GM23248 (cell line): ENCODE measurements around the gene GALNT14. TPM values are rescaled to one million over a fixed set of nuclear protein-coding genes. Genes with fewer than 3 reads are reported as not detected.

Experiments
- DNase-seq: peaks from one replicate; pipeline ENCODE4 v3.0.0-alpha.2; 2015
- H2AFZ ChIP-seq: fragments of 200-600 bp; sonication (generic); 2 replicates; pipeline ENCODE4 v1.6.1; 2016; ENCODE audit warnings: antibody characterized with exemption
- H3F3A ChIP-seq: fragments of 200-600 bp; sonication (generic); 2 replicates; pipeline ENCODE4 v1.6.1; 2016; ENCODE audit warnings: mild to moderate bottlenecking, antibody characterized with exemption, mixed run types; ENCODE audit not compliant: insufficient read depth
- H3K27ac ChIP-seq: fragments of 200-600 bp; sonication (generic); 2 replicates; pipeline ENCODE4 v1.5.1; 2016; ENCODE audit warnings: mild to moderate bottlenecking
- H3K27me3 ChIP-seq: fragments of 200-600 bp; sonication (generic); replicated peaks from 2 replicates; pipeline ENCODE4 v1.6.1; 2016; ENCODE audit warnings: mild to moderate bottlenecking; ENCODE audit not compliant: insufficient read depth
- H3K36me3 ChIP-seq: fragments of 200-600 bp; sonication (generic); 2 replicates; pipeline ENCODE4 v1.6.1; 2016; ENCODE audit warnings: low read depth, mild to moderate bottlenecking
- H3K4me1 ChIP-seq: fragments of 200-600 bp; sonication (generic); 2 replicates; pipeline ENCODE4 v1.6.1; 2016; ENCODE audit warnings: mild to moderate bottlenecking; ENCODE audit not compliant: insufficient read depth
- H3K4me2 ChIP-seq: fragments of 200-600 bp; sonication (generic); one replicate; pipeline ENCODE4 v1.6.1; 2016; ENCODE audit warnings: mild to moderate bottlenecking; ENCODE audit not compliant: unreplicated experiment
- H3K4me3 ChIP-seq: fragments of 200-600 bp; sonication (generic); 2 replicates; pipeline ENCODE4 v1.5.1; 2016; ENCODE audit warnings: mild to moderate bottlenecking
- H3K79me2 ChIP-seq: fragments of 200-600 bp; sonication (generic); 2 replicates; pipeline ENCODE4 v1.6.1; 2016; ENCODE audit warnings: mild to moderate bottlenecking; ENCODE audit not compliant: insufficient read depth
- H3K9ac ChIP-seq: fragments of 200-600 bp; sonication (generic); 2 replicates; pipeline ENCODE4 v1.6.1; 2016; ENCODE audit warnings: mild to moderate bottlenecking
- H3K9me2 ChIP-seq: fragments of 200-600 bp; sonication (generic); 2 replicates; pipeline ENCODE4 v1.6.1; 2016; ENCODE audit warnings: mixed run types, mild to moderate bottlenecking, moderate library complexity; ENCODE audit not compliant: insufficient read depth
- H3K9me3 ChIP-seq: fragments of 200-600 bp; sonication (generic); one replicate; pipeline ENCODE4 v1.6.1; 2017; ENCODE audit warnings: low read depth
- H4K20me1 ChIP-seq: fragments of 200-600 bp; sonication (generic); 2 replicates; pipeline ENCODE4 v1.6.0; 2016; ENCODE audit not compliant: insufficient read depth
- EZH2 ChIP-seq: fragments of 200-600 bp; sonication (generic); IDR thresholded peaks from 2 replicates; pipeline ENCODE4 v1.6.1; 2018; ENCODE audit warnings: antibody characterized with exemption, mild to moderate bottlenecking; ENCODE audit not compliant: insufficient read depth, poor library complexity, severe bottlenecking
- EZH2phosphoT487 ChIP-seq: fragments of 200-600 bp; sonication (generic); IDR thresholded peaks from 2 replicates; pipeline ENCODE4 v1.6.1; 2018; ENCODE audit warnings: antibody characterized with exemption, moderate library complexity, mild to moderate bottlenecking, low read depth; ENCODE audit not compliant: insufficient read depth
- WGBS, 2 experiments: methylation state at CpG; one replicate each; pipeline ENCODE4 v1.1.6; 2015 to 2017; ENCODE audit warnings: low lambda C conversion rate in 2 of 2, low coverage in 1 of 2; ENCODE audit errors: missing lambda C conversion rate in 2 of 2; 5-methylcytosine and 5-hydroxymethylcytosine counted together
- in situ Hi-C: fragments of 300-500 bp; cut with MboI; formaldehyde crosslinking; loops from 2 replicates; pipeline ENCODE4 v1.15.0; 2020
- polyA plus RNA-seq: library from polyadenylated mRNA; unstranded; fragments of >200 nt; fragmentation: Nextera tagmentation; extraction: Ambion mirVana; gene quantifications from 2 replicates; pipeline ENCODE4 v1.2.1, GENCODE V29; 2016
- total RNA-seq: library from RNA; depleted of rRNA; stranded (reverse); fragments of >200 nt; shearing (Covaris generic); gene quantifications from 2 replicates; pipeline ENCODE4 v1.2.3, GENCODE V29; 2014

GALNT14 gene
- total and polyA plus RNA-seq, 2 experiments from 2014 or later, result 3.2 to 3.5 TPM

GRCh38 chr2:31134480-31134879 is 3.8 kb downstream of the GALNT14 start:
- no peak for TF ChIP-seq EZH2
- no peak for TF ChIP-seq EZH2phosphoT487
- Histone ChIP-seq H3K36me3 (no peaks in the 10 kb centered on the region), H3F3A (no peaks in the 10 kb centered on the region), H3K9me2 (no peaks in the 10 kb centered on the region), H3K79me2 (no peaks in the 10 kb centered on the region), H3K4me2 (no peak overlapping the region), H3K27me3 (peaks cover 16% of the 10 kb centered on the region; the same call in 1 of the 2 replicates), H3K9ac (no peak overlapping the region), H2AFZ (no peak overlapping the region), H3K4me1 (no peaks in the 10 kb centered on the region), H3K27ac (no peak overlapping the region), H3K9me3 (no peaks in the 10 kb centered on the region), H3K4me3 (no peak overlapping the region), H4K20me1 (no peaks in the 10 kb centered on the region)
- DNase-seq, result no peak
- 57 to 61% methylated on average over 5 of the region's 5 CpGs for WGBS, 2 experiments
- in situ Hi-C loops, result no loop called here

- Histone ChIP-seq H3K4me1 (no peaks in the 10 kb centered on the region), H4K20me1 (no peaks in the 10 kb centered on the region), H3K27me3 (peaks cover 16% of the 10 kb centered on the region; the same call in 1 of the 2 replicates), H3K79me2 (no peaks in the 10 kb centered on the region), H3K27ac (no peak overlapping the region), H3K9me3 (no peaks in the 10 kb centered on the region), H3K4me3 (no peak overlapping the region), H3F3A (no peaks in the 10 kb centered on the region), H3K9me2 (no peaks in the 10 kb centered on the region), H3K9ac (no peak overlapping the region), H3K36me3 (no peaks in the 10 kb centered on the region), H2AFZ (no peak overlapping the region), H3K4me2 (no peak overlapping the region)
- TF ChIP-seq EZH2, result no peak
- no peak for TF ChIP-seq EZH2phosphoT487
- 78 to 84% methylated on average over 5 of the region's 5 CpGs for WGBS, 2 experiments
- no peak for DNase-seq
- in situ Hi-C loops, result no loop called here
Measured at GRCh38 chr2:31132786-31133185, 5.5 kb downstream of the GALNT14 start.

GRCh38 chr2:31131871-31132270 is 6.4 kb downstream of the GALNT14 start:
- TF ChIP-seq EZH2phosphoT487, result no peak
- no peak for TF ChIP-seq EZH2
- Histone ChIP-seq H3K4me3 (no peak overlapping the region), H3K9ac (no peak overlapping the region), H4K20me1 (no peaks in the 10 kb centered on the region), H3F3A (no peaks in the 10 kb centered on the region), H3K4me2 (no peak overlapping the region), H3K9me2 (no peaks in the 10 kb centered on the region), H3K27ac (no peak overlapping the region), H3K27me3 (peaks cover 12% of the 10 kb centered on the region; the same call in 1 of the 2 replicates), H3K36me3 (no peaks in the 10 kb centered on the region), H3K9me3 (no peaks in the 10 kb centered on the region), H2AFZ (no peak overlapping the region), H3K4me1 (no peaks in the 10 kb centered on the region), H3K79me2 (no peaks in the 10 kb centered on the region)
- 44% methylated on average over 4 of the region's 4 CpGs for WGBS, 2 experiments
- no peak for DNase-seq
- in situ Hi-C loops, result no loop called here

GRCh38 chr2:31129375-31130171 is 8.7 kb downstream of the GALNT14 start:
- in situ Hi-C loops, result no loop called here
- Histone ChIP-seq H3K4me3 (no peak overlapping the region), H3K27me3 (no peaks in the 10 kb centered on the region), H2AFZ (no peak overlapping the region), H3K36me3 (no peaks in the 10 kb centered on the region), H3K9me2 (no peaks in the 10 kb centered on the region), H4K20me1 (no peaks in the 10 kb centered on the region), H3K9me3 (no peaks in the 10 kb centered on the region), H3K27ac (no peak overlapping the region), H3K79me2 (no peaks in the 10 kb centered on the region), H3K4me2 (no peak overlapping the region), H3K9ac (no peak overlapping the region), H3F3A (no peaks in the 10 kb centered on the region), H3K4me1 (peaks cover 7% of the 10 kb centered on the region; the same call in 1 of the 2 replicates)
- TF ChIP-seq EZH2phosphoT487 (no peak), EZH2 (no peak)
- WGBS, 2 experiments, result 60 to 62% methylated on average over 6 of the region's 6 CpGs
- no peak for DNase-seq
